Activated T-cell treated with anti-CD3 and anti-CD28 coated beads, Interleukin-2, amount 50 U/mL, for 48 hours (primary cell): ENCODE data around the gene SORCS2.

Experiments used
- DNase-seq, 2 experiments: peaks; one replicate each; pipeline ENCODE4 v3.0.0-alpha.2; 2020

The SORCS2 gene

GRCh38 chr4:7609316-7609715 is 417.0 kb downstream of the SORCS2 start:
- no peak for DNase-seq

- DNase-seq, result no peak
Measured at GRCh38 chr4:7610022-7610670, 417.8 kb downstream of the SORCS2 start.

- no peak for DNase-seq
Measured at GRCh38 chr4:7610841-7611240, 418.5 kb downstream of the SORCS2 start.

GRCh38 chr4:7612311-7612897 is 420.1 kb downstream of the SORCS2 start:
- no peak for DNase-seq

GRCh38 chr4:7614350-7614949 is 422.1 kb downstream of the SORCS2 start:
- DNase-seq, result no peak

GRCh38 chr4:7616193-7616592 is 423.9 kb downstream of the SORCS2 start:
- no peak for DNase-seq

- DNase-seq, result no peak
Measured at GRCh38 chr4:7618361-7618760, 426.0 kb downstream of the SORCS2 start.

GRCh38 chr4:7620086-7620813 is 427.9 kb downstream of the SORCS2 start:
- no peak for DNase-seq

- no peak for DNase-seq
Measured at GRCh38 chr4:7620814-7621176, 428.5 kb downstream of the SORCS2 start.

GRCh38 chr4:7621252-7622035 is 429.1 kb downstream of the SORCS2 start:
- DNase-seq, result no peak

GRCh38 chr4:7622371-7622770 is 430.0 kb downstream of the SORCS2 start:
- no peak for DNase-seq

- no peak for DNase-seq
Measured at GRCh38 chr4:7623468-7623867, 431.1 kb downstream of the SORCS2 start.

GRCh38 chr4:7624396-7624980 is 432.1 kb downstream of the SORCS2 start:
- DNase-seq, result no peak

GRCh38 chr4:7625071-7625470 is 432.7 kb downstream of the SORCS2 start:
- DNase-seq, result no peak

- no peak for DNase-seq
Measured at GRCh38 chr4:7626531-7626930, 434.2 kb downstream of the SORCS2 start.

GRCh38 chr4:7627251-7628250 is 435.2 kb downstream of the SORCS2 start:
- no peak for DNase-seq

- no peak for DNase-seq
Measured at GRCh38 chr4:7628432-7628831, 436.1 kb downstream of the SORCS2 start.

- no peak for DNase-seq
Measured at GRCh38 chr4:7629501-7630254, 437.3 kb downstream of the SORCS2 start.

- DNase-seq, result no peak
Measured at GRCh38 chr4:7630568-7631287, 438.4 kb downstream of the SORCS2 start.
